ENCODE data around the gene HCRTR1.

HCRTR1 gene

DNA sequence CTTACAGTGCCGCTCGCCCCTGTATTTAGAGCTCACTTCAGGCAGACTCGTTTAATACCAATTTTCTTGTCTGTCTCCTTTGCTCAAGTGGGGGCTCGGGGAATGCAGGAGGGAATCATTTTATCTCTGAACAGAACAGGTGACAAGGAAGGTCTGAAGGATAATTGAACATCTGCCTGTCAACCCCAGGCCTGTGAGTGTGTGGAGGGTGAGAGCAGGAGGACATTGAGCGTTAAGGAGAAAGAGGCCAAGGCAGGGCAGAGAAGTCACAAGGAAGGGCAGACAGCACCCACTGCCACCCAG lies 36.9 kb downstream of the HCRTR1 start:
- H3K4me3 ChIP-seq (ENCODE audit: low read length): no peak overlapping the region
- DNase-seq (ENCODE audit: low read depth): no peak
- TF ChIP-seq, protein P1, sequence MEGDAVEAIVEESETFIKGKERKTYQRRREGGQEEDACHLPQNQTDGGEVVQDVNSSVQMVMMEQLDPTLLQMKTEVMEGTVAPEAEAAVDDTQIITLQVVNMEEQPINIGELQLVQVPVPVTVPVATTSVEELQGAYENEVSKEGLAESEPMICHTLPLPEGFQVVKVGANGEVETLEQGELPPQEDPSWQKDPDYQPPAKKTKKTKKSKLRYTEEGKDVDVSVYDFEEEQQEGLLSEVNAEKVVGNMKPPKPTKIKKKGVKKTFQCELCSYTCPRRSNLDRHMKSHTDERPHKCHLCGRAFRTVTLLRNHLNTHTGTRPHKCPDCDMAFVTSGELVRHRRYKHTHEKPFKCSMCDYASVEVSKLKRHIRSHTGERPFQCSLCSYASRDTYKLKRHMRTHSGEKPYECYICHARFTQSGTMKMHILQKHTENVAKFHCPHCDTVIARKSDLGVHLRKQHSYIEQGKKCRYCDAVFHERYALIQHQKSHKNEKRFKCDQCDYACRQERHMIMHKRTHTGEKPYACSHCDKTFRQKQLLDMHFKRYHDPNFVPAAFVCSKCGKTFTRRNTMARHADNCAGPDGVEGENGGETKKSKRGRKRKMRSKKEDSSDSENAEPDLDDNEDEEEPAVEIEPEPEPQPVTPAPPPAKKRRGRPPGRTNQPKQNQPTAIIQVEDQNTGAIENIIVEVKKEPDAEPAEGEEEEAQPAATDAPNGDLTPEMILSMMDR (conservative IDR thresholded peaks at IDR 0.05; ENCODE audit: low read length): no peak

DNA sequence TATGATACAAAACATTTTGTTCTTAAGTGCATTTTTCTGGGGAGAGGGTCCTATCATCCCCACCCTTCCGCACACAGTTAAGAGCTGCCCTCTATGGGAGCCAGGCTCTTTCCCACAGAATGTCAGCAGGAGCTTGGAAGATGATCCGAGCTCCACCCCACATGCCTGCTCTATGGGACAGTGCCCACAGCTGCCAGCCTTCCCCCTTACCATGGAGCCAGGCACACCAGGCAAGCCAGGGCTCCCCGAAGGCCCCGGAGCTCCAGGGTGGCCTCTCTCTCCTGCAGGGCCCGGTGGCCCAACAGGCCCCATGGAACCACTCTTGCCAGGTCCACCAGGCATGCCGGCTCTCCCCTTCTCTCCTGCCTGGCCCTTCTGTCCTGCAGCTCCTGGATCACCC lies 37.6 kb downstream of the HCRTR1 start:
- DNase-seq (ENCODE audit: low read depth): no peak
- TF ChIP-seq, protein P1 (conservative IDR thresholded peaks at IDR 0.05; ENCODE audit: low read length): no peak
- no peak overlapping the region for H3K4me3 ChIP-seq (ENCODE audit: low read length)

DNA sequence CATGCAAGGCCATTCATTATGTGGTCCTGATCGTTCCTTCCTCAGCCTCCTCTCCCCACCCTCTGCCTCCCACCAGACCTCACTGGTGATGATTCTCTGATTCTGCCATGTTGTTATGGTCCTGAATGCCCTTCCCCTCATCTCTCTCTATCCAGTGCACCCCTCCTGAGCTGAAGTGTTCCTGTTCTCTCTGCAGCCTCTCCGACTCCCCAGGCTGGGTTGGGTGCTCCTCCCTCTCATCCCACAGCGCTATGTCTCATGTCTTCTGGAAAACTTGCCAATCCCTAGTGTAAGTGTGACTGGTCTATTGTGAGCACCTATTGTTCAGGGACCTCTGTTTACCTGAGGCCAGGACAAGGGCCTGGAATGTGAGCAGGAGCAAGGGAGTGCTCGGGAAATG lies 38.3 kb downstream of the HCRTR1 start:
- H3K4me3 ChIP-seq (ENCODE audit: low read length): no peak overlapping the region
- no peak for DNase-seq (ENCODE audit: low read depth)
- TF ChIP-seq, protein P1 (conservative IDR thresholded peaks at IDR 0.05; ENCODE audit: low read length): no peak

DNA sequence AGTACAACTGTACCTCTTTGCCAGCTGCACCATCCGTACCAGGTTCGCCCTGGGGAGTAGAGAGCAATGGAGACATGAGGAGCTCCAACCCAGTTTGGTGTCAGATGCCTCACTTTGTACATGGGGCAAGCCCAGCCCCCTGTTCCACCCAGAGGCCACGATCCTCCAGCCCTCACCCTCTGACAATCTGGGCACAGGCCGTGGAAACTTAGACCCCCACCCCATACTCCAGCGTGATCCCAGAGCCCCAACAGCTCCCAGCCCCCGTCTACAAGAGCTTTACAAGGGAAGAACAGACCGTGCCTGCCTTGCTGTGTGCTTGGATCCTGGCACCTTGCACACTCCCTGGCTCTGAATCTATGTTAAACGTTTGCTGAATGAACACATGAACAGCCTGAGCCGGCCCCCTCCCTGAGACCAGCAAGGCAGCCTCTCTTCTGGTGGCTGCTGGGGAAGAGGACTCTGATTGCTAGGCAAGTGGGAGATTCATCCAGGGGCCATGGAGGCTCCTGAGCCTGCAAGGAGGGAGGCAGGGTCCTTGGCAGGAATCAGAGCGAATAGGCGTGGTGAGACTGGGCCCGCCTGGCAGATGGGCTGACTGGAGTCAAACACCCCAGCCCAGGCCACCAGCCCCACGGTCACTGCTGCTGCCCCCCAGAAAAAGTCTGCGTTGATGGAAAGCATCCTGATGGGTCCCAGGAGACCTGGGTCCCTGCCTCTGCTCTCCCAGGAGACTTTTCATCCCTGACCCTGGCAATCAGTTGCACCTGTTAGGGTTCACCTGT lies 39.7 kb downstream of the HCRTR1 start:
- DNase-seq (ENCODE audit: low read depth): no peak
- TF ChIP-seq, protein P1 (conservative IDR thresholded peaks at IDR 0.05; ENCODE audit: low read length): no peak
- H3K4me3 ChIP-seq (ENCODE audit: low read length): no peak overlapping the region

DNA sequence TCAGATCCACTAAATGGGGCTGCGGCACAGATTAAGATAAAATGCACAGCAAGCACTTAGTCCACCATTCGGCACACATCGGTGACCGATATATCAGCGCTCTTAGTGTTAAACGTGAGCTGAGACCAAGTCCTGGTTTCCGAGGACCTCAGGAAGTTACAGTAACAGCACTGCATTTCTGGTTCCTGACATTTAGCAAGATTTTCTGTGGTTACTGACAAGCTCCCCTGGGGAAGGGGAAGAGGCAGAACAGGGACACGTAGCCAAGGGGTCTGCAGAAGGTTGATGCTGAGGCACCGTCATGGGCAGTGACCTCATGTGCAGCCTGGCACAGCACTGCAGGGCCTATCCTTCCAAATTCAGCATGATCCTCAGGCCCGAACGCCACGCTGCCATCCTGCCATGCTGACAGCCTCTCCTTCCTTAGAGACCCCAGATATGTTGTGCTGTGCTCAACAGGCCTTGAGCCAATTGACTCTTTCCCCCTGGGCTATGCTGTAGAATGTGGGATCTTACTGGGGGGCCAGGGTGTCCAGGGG lies 40.6 kb downstream of the HCRTR1 start:
- DNase-seq (ENCODE audit: low read depth): no peak
- TF ChIP-seq, protein P1 (conservative IDR thresholded peaks at IDR 0.05; ENCODE audit: low read length): no peak
- no peak overlapping the region for H3K4me3 ChIP-seq (ENCODE audit: low read length)

DNA sequence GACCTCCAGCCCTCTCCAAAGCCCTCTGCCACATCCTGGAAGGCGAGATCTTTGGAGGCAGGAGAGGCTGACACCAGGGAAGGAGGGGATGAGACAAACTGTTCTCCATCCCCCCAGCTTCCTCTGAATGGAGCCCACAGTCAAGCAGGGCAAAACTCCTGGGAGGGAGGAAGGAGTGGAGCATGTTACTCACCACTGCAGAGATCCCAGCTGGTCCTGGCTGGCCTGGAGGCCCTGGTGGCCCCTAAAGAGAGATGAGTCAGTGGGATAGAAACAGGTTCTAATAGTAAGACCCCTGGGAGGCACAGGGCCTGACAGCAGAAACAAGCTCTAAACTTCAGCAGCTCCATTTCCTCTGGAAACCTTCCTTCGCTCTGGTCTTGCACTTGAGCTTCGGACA lies 41.2 kb downstream of the HCRTR1 start:
- H3K4me3 ChIP-seq (ENCODE audit: low read length): no peak overlapping the region
- DNase-seq (ENCODE audit: low read depth): no peak
- TF ChIP-seq, protein P1 (conservative IDR thresholded peaks at IDR 0.05; ENCODE audit: low read length): no peak

DNA sequence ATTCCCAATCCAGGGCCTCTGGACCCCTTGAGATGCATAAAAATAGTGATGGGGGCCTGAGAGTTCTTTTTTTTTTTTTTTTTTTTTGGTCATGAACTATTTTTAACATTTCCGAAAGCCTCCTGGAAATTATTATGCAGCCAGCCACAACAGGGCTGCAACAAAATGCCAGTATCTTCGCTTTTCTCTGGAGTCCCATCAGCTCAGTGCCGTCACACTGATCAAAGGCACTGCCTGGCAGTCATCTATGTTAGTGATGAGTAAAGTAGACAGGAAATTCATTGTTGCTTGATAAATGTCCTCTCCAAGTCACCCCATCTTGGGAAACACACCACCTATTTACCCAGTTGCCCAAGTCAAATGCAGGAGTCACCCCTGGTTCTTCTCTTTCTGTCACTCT lies 42.4 kb downstream of the HCRTR1 start:
- TF ChIP-seq, protein P1 (conservative IDR thresholded peaks at IDR 0.05; ENCODE audit: low read length): no peak
- H3K4me3 ChIP-seq (ENCODE audit: low read length): no peak overlapping the region
- no peak for DNase-seq (ENCODE audit: low read depth)

Measured in AG10803 (cell line).